GM12865 (cell line): ENCODE data around the gene TDO2.
"Not testable (repeated sequence)": the region's sequence is repeated elsewhere in the genome, so short reads cannot be mapped to it uniquely, and the experiment has no call there.

Source experiments
- DNase-seq: peaks from one replicate; pipeline ENCODE4 v3.0.0; 2010; ENCODE audit warnings: low read depth
- H3K4me3 ChIP-seq: 2 replicates; pipeline ENCODE4 v1.5.1; 2011; ENCODE audit warnings: mild to moderate bottlenecking, low read depth, low read length, control low read depth
- TF ChIP-seq, protein P1 (sequence below): IDR thresholded peaks from 2 replicates; pipeline ENCODE4 v1.5.1; 2011; ENCODE audit warnings: low read length, control low read depth, low read depth, inconsistent platforms; ENCODE audit not compliant: insufficient read depth; ENCODE audit errors: missing control alignments

Gene TDO2

DNA sequence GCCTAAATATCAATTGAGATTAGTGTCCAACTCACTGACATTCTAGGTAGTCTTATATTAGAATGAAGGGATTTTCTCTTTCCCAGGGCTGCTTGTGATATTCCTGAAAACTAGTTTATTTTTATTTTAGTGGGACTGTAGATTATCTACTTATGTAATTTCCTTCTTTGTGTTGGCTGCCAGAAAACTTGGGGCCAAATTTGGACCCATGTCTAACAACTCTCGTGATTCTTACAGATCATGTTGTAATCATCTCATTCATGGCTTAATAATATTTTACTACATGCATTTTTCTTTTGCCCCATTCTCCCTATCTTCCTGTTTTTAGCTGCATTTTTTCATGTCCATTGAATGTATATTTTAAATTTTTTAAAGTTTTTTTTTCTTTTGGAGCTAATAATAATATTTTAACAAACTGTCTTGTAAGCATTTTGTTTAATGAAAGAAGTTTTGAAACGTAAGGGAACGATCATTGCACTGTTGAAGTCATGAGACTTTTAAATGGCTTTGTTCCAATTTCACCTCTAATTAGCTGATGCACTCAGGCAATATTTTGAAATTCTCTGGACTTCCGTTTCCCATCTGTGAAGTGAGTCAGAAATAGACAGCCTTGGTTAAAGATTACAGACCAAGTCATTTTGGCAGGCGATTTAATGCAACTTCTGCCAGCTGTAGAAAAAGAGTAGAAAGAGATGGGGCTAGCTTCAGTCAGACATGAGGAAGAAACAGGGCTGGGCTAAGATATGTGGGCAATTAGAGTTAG lies 14.3 kb upstream of the TDO2 start:
- TF ChIP-seq, protein P1, sequence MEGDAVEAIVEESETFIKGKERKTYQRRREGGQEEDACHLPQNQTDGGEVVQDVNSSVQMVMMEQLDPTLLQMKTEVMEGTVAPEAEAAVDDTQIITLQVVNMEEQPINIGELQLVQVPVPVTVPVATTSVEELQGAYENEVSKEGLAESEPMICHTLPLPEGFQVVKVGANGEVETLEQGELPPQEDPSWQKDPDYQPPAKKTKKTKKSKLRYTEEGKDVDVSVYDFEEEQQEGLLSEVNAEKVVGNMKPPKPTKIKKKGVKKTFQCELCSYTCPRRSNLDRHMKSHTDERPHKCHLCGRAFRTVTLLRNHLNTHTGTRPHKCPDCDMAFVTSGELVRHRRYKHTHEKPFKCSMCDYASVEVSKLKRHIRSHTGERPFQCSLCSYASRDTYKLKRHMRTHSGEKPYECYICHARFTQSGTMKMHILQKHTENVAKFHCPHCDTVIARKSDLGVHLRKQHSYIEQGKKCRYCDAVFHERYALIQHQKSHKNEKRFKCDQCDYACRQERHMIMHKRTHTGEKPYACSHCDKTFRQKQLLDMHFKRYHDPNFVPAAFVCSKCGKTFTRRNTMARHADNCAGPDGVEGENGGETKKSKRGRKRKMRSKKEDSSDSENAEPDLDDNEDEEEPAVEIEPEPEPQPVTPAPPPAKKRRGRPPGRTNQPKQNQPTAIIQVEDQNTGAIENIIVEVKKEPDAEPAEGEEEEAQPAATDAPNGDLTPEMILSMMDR = no peak
- peak; percentile 70 for DNase-seq
- H3K4me3 ChIP-seq = no peak overlapping the region

DNA sequence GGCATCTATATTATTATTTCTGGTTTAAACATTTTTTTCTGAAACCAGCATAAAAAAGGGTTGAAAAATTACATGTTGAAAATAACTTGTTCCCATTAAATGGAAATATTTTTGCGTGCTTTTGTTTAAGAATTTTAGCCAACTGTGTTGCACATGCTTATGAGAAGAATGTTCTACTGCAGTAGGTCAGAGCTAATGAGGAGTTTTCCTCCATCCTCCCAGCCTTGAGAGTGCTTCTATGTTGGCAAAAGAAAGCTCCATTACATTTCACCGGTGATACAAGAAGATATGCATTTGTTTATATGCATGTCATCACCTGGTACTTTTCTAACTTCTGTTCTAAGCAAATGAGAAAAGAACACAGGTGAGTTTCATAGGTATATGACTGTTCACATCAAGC lies 13.6 kb upstream of the TDO2 start:
- TF ChIP-seq, protein P1 = no peak
- DNase-seq = no peak
- no peak overlapping the region for H3K4me3 ChIP-seq

DNA sequence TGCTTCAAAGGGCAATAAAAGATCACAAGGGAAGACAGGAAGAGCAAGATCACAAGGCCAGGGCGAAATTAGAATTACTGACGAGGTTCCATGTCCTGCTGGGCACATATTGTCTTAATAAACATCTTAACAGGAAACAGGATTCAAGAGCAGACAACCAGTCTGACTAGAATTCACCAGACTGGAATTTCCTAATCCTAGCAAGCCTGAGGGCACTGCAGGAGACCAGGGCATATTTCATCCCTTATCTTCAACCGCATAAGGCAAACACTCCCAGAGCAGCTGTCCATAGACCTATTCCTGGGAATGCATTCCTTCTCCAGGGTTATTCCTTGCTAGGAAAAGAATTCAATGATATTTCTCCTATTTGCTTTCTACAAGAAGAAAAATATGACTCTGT lies 12.4 kb upstream of the TDO2 start:
- no peak overlapping the region for H3K4me3 ChIP-seq
- no peak for DNase-seq
- TF ChIP-seq, protein P1 = no peak

DNA sequence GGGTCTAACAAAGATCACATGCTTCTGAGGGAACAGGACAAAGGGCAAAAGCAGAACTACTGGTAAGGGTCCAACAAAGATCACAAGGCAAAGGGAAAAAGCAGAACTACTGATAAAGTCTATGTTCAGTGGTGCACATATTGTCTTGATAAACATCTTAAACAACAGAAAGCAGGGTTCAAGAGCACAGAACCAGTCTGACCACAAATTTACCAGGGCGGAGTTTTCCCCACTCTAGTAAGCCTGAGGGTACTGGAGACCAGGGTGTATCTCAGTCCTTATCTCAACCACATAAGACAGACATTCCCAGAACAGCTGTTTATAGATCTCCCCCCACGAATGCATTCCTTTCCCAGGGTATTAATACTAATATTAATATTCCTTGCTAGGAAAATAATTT lies 5.1 kb upstream of the TDO2 start:
- not testable (repeated sequence) for DNase-seq, H3K4me3 ChIP-seq

DNA sequence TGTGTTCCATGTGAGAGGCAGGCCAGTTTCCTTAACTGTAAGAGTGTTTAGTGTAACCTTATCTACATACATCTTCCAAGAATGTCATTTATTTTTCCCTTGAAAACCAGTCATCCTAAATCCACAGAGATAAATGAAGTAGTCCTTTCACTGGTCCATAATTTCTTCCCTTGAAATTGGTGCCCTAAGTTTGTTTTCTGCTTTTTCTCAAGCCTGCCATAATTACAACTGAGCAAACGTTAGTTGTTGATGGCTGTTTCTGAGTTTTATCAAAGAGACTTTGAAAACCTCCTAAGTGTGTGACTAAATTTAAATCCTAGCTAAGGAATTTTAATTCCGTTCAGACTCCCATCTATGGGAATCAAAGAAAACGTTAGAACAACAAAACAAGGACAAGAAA lies 3.6 kb upstream of the TDO2 start:
- H3K4me3 ChIP-seq = no peak overlapping the region
- TF ChIP-seq, protein P1 = no peak
- no peak for DNase-seq

DNA sequence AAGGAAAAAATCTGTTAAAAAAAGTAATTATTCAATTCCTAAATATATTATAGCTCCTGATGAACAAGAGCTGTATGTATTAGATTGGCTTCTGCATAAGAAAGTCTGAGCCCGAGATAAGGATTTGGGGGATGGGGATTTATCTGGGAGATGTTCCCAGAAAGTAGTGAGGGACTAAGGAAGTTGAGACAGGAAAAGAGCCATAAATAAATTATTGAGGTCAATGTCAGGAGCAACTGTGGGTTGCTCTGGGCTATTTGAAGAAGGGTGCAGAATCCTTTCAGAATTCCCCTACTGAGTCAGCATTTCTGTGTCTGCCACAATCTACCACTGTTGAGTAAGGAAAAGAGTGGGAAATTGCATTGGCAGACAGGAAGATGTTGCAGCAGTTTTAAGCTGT lies 3.1 kb upstream of the TDO2 start:
- no peak for DNase-seq
- TF ChIP-seq, protein P1 = no peak
- H3K4me3 ChIP-seq = no peak overlapping the region

DNA sequence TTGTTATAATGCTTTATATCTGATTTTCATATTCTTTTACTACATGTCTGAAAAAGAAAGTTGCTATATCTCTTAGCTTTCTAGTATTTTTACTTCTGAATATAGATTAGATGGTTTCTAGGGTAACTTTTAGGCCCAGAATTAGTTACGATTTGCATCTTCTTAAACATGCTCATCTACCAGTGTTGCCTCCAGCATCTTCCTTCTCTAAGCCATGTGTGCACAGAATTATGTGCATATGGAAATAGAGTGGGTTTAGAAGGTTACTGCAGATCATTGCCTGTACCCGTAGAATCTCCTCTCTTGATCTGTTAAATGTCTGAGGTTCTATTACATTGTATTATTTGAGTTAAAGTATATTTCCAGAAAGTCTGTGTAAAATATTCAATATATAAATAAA lies 2.5 kb upstream of the TDO2 start:
- TF ChIP-seq, protein P1 = no peak
- no peak for DNase-seq
- no peak overlapping the region for H3K4me3 ChIP-seq
